HG02943 (cell line): ENCODE data around the gene DPYD.

Experiments
- ATAC-seq: cut with Tn5 transposase; IDR thresholded peaks from one replicate; pipeline ENCODE4 v1.9.1; 2021; ENCODE audit warnings: mild to moderate bottlenecking, low read depth, moderate library complexity; ENCODE audit not compliant: unreplicated experiment

The DPYD gene

GRCh38 chr1:97337250-97338030 lies 583.4 kb downstream of the DPYD start:
- ATAC-seq, result no peak

DNA sequence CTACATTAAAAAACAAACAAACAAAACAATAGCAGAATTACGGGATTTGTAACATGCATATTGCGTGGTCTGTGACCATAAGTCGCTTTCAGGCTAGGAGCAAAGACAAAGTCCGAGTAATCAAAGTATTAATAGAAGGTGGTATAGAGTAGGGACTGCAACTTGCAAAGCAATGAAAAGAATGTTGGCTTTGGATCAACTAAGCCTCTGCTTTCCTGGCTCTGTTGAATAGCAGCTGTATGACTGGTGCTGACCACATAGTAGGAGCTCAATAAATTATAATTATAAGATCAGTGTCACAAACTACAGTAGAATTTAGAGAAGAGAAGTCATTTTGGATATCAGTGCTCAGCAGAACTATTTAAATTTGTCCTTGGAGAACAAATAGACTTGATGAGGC lies 586.4 kb downstream of the DPYD start:
- ATAC-seq, result no peak

DNA sequence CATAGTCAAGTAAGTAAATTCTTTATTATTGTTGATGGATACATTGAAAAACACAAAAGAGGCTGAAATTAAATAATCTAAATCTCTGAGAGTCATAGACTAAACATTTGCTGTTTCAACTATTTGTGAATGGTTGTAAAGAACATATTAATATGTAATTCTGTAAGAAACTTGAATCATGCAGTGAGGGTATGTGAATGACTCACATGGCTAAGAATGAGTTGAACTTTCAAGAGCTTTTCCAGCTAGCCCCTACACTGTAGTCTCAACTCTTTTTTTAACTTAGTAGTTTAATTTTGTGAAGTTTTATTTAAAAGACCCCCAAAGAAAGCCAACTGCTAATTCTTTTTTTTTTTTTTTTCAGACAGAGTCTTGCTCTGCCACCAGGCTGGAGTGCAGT lies 588.1 kb downstream of the DPYD start:
- ATAC-seq, result no peak

- ATAC-seq, result no peak
Measured at GRCh38 chr1:97331165-97331564, 589.7 kb downstream of the DPYD start.

DNA sequence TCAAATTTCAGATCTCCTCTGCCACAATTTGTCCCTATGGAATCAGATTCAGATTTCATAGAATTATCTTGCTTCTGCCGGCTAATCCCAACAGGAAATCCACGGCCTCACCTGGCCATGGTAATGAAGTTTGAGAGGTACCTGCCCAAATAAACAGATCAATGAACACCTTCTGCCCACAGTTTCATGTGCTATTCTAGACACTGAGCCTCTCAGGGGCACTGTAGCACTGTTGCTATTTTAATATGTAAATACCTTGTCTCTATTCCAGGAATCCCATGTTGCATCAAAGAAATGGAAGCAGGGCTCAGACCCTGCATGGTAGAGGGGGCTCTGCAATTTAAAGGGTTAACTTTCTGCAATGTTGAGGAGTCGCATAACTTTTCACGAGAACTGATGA lies 606.1 kb downstream of the DPYD start:
- ATAC-seq, result no peak

DNA sequence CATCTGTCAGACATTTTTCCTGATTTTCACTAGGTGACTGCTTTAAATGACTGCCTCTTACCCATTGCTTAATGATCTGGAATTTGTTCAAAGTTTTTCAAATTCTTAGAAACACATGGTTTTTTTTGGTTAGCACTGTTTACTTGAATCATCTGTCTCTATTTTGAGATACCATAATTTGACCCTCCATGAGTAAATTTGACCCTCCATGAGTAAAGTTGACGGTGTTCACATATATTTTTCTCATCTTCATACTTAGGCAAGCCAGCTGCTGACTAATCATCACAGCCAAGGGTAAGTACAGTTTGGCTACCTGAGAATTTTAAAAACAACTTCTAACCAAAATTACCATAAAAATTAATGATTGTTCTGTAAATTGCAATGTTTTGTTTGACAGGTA lies 612.7 kb downstream of the DPYD start:
- no peak for ATAC-seq

DNA sequence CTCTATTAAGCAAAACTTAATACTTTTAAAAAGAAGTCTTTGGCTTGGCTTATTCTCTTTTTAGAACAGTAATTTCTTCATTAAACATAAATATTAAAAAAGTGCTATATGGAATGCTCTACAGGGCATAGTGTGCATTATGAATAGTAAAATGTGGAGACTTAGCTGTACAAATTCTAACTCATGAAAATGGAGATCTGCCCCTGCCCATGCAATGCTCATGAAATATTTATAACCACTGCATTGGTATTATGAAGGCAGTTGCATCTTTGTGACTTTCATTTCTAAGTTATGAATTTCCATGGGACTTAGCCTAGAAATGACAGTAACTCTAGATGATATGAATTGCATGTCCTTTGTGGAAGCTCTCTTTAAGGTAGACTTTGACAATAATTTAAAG lies 613.3 kb downstream of the DPYD start:
- no peak for ATAC-seq

GRCh38 chr1:97307151-97307550 lies 613.7 kb downstream of the DPYD start:
- no peak for ATAC-seq

DNA sequence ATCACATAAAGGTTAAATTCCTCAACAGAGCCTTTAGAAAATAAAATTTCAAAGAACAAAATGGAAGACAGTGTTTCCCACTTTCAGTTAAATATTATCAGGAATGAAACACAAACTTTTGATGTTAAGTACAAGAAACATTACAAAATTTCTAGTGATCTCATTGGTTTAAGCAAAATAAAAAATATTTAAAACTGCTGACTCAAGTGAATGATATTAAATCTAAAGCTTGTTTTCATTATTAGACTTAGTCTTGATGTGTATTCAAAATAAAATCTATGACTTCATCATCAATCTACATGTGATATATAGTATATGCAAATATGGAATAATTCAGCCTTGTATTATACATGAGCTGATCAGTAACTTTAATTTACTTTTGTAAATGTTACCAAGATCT lies 614.3 kb downstream of the DPYD start:
- no peak for ATAC-seq

GRCh38 chr1:97304366-97304765 lies 616.5 kb downstream of the DPYD start:
- ATAC-seq, result no peak

DNA sequence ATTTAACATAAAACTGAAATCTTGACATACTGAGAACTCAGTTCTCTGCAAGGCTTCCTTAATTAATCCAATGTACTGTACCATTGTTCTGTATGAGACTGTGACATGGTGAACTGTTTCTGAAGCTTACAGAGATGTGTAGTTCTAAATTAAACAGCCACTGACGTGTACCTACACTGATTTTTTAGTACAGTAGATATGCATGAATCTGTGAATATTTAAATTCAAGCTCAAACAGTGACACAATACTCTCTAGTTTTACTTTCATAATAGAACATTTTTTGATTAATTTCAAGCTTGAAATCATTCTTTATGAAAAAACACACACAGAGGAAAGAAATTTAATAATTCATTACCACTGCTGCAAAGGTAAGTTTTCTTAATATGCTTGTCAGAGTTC lies 621.9 kb downstream of the DPYD start:
- no peak for ATAC-seq

DNA sequence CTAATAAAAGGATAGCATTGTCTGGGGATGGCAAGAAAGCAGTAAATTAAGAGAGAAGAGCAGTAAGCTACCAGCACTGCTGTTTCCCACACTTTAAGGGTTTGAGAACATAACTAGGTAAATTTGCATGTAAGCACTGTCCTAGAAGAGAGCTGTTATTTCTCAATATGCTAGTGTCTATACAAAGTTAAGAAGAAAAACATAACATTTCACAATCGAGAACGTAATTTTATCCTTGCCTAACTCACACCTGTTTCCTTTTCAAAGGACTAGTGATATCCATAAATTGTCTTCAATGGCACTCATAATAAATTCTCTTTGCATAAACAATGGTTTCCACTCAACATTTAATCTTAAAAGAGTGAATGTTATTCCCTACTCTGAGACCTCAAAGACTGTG lies 623.2 kb downstream of the DPYD start:
- ATAC-seq, result no peak

GRCh38 chr1:97281962-97282361 lies 638.9 kb downstream of the DPYD start:
- no peak for ATAC-seq

DNA sequence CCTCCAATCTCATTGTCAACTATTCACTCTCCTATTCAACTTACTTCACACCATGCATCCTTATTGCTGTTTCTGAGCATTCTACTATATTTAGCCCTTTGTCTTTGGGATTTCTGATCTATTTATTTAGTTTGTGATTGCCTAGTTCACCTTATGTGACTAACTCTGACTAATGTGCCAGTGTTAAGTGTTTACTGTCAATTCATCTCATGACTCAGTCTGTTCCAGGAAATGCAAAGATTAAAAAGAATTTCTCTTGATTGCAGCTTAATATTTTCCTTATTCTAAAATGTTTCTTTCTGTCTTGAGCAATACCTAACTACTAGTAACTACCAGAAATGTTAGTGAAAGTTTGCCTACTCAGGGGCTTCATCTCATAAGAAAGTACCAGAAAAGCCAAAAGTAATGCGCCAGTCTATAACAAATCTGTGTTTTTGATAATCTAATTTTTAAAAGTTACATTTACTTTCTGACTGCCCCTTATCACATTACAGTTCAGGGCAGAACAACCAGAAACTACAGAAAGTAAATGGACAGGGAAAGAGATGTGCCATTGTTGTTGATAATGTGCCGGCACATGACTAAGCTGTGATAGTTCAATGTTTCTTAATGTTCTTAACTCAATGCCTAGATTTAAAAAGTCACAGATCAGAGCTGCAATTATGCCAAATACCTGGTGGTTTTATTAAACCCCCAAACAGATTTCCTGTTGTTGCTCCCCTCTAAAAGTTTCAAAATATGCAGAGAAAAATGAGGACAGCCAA lies 642.8 kb downstream of the DPYD start:
- no peak for ATAC-seq

DNA sequence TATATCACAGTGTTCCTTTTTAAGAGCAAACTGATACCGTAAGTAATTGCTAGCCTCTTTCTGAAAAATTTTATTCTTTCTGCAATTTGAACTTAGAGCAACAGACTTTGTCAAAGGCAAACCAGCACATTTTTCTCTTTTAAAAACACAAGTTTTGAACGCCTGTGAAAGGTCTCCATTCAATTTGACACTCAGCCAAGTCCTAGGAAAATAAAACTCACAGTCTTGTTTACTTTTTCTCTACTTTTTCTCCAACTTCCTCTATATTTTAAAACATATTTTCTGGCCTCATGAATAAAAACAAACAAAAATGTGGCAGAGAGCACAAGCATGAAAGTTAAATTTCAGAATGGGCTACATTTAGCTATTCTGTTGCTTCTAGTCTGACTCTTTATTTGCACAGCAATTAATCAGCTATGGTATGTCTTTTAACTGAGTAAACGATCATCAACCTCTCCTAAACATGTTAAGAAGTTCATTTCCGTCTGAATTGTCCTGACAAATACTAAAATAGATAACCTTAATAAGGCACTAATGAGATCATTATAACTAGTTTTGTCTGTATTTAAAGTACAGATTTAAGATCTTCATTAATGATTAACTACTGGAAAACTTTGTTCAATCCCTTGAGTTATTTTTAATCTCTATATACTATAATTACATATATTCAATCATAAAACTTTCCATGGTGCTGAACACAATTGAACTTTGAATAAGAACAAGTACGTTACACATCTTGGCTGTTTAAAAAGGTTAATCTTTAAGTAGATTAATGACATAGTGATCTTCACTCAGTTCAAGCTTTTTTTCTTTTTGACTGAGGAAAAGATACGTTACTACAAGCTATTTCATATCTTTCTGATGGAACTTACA lies 648.7 kb downstream of the DPYD start:
- ATAC-seq, result no peak

- ATAC-seq, result no peak
Measured at GRCh38 chr1:97270508-97271307, 650.1 kb downstream of the DPYD start.

DNA sequence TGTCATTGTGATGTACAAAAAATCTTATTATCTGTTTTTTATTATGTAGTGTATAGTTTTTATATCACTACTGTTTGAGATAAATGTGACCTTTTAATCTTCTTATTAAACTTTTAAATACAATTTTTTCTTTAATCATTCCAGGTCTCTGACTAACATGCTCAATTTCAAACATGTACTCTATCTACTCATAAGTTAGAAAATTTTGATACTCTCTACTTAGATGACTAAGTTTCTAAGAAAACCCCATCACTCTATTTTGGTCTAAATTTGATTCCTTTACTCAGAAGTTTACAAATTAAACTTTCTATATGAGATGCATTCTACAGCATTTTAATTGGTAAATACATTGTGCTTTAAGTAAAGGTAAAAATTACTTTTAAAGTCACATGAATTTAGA lies 655.2 kb downstream of the DPYD start:
- ATAC-seq, result no peak

- ATAC-seq, result no peak
Measured at GRCh38 chr1:97262842-97263241, 658.0 kb downstream of the DPYD start.

DNA sequence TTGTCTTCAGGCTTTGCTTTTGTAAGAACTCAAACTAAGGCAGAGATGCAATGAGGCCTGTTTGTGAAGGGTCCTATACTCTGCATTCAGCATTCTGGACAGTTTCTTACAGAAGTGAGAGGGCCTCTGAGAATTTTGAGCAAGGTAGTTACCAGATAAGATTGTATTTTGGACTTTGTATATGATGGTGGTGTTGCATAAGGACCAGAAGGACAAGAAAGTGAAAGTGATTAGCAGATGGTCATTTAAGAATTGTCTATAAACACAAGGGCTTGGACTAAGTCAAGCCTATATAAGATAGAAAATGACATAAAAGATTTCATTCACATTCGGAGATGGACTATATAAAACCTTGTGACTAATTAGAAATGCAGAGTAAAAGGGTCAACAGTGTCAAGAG lies 662.2 kb downstream of the DPYD start:
- ATAC-seq, result no peak

- ATAC-seq, result no peak
Measured at GRCh38 chr1:97254731-97255463, 665.9 kb downstream of the DPYD start.
